Calu3 (cell line): Measurements from ENCODE around the gene ISYNA1. TPM values are rescaled to one million over a fixed set of nuclear protein-coding genes. Genes with fewer than 3 reads are reported as not detected.
A peak's percentile ranks its signal among the peaks of the same experiment; 100 is the strongest.

ENCODE experiments used
- BruUV-seq: library from RNA; stranded (reverse); fragments of 400-500 nt; replicated peaks from 2 replicates; lab custom pipeline; 2021; lab: Mats Ljungman, UMichigan
- CTCF ChIA-PET: fragments of 300-600 bp; sonication (Branson Sonifier 250); formaldehyde crosslinking; loops from one replicate; lab custom pipeline; 2022; ENCODE audit warnings: antibody characterized with exemption; lab: Charles Lee
- DNase-seq: peaks from one replicate; pipeline ENCODE4 v3.0.0; 2022
- H3K27ac Mint-ChIP-seq: one replicate; pipeline ENCODE4 v1.8.0; 2022; ENCODE audit warnings: mixed read lengths; ENCODE audit not compliant: unreplicated experiment
- H3K27me3 Mint-ChIP-seq: one replicate; pipeline ENCODE4 v1.8.0; 2022; ENCODE audit warnings: mixed read lengths; ENCODE audit not compliant: unreplicated experiment
- H3K36me3 Mint-ChIP-seq: one replicate; pipeline ENCODE4 v1.8.0; 2022; ENCODE audit warnings: mild to moderate bottlenecking, moderate library complexity, mixed read lengths; ENCODE audit not compliant: insufficient read depth, unreplicated experiment
- H3K4me1 Mint-ChIP-seq: one replicate; pipeline ENCODE4 v1.8.0; 2022; ENCODE audit warnings: mild to moderate bottlenecking, low read depth, mixed read lengths; ENCODE audit not compliant: unreplicated experiment
- H3K4me3 Mint-ChIP-seq: one replicate; pipeline ENCODE4 v1.8.0; 2022; ENCODE audit warnings: mild to moderate bottlenecking, low read depth, moderate library complexity, mixed read lengths; ENCODE audit not compliant: unreplicated experiment
- H3K9me3 Mint-ChIP-seq: one replicate; pipeline ENCODE4 v1.8.0; 2022; ENCODE audit warnings: low read depth, mixed read lengths; ENCODE audit not compliant: unreplicated experiment
- CTCF ChIP-seq: fragments of 200-600 bp; IDR thresholded peaks from one replicate; pipeline ENCODE4 v1.8.0; 2022; ENCODE audit warnings: antibody characterized with exemption; ENCODE audit not compliant: unreplicated experiment
- intact Hi-C: fragments of 100-400 bp; cut with micrococcal nuclease; formaldehyde crosslinking; loops from one replicate; pipeline ENCODE4 v1.10.0; 2022; ENCODE audit not compliant: unreplicated experiment
- total RNA-seq: library from RNA; stranded (reverse); gene quantifications from 2 replicates; pipeline ENCODE4 v1.2.3, GENCODE V29; 2022

ISYNA1 gene
- total RNA-seq, 1 experiment from 2014 or later: 94.9 TPM

DNA sequence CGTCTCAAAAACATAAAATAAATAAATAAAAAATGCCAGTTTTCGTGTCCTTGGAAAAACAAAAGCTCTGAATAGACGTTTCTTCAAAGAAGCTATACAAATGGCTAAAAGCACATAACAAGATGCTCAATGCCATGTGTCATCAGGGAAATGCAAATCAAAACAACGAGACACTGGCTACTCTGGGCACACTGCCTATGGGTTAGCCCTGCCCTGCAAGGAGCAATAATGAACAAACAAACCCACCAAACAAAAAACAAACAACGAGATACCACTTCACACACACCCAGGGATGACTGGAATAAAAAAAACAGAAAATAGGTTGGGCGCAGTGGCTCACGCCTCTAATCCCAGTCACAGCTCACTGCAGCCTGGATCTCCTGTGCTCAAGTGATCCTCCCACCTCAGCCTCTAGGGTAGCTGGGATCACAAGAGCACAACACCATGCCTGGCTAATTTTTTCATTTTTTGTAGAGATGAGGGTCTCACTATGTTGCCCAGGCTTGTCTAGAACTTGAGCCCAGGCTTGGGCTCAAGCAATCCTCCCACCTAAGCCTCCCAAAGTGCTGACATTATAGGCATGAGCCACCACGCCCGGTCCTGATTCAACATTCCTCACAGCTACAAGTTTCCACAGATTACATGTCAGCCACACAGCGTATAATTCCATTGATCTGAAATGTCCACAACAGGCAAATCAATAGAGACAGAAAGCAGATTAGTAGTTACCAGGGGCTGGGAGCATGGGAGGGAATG lies 15.5 kb upstream of the ISYNA1 start:
- Mint-ChIP-seq H3K27ac (no peak overlapping the region), H3K27me3 (no peaks in the 10 kb centered on the region), H3K36me3 (peaks cover 27% of the 10 kb centered on the region), H3K4me1 (no peaks in the 10 kb centered on the region), H3K4me3 (no peak overlapping the region), H3K9me3 (no peaks in the 10 kb centered on the region)
- CTCF ChIA-PET: interaction anchor here (0.5 kb wide), 1 partner anchor 1692 kb away, joined by 4 read pairs; no protein-coding TSS in a partner anchor
- BruUV-seq: no TSS peak
- DNase-seq: no peak
- no peak for TF ChIP-seq CTCF
- intact Hi-C loops: no loop called here

GRCh38 chr19:18452386-18452785 lies 14.5 kb upstream of the ISYNA1 start:
- H3K36me3 Mint-ChIP-seq: peaks cover 27% of the 10 kb centered on the region
- DNase-seq: no peak
- no peak for TF ChIP-seq CTCF
- no peaks in the 10 kb centered on the region for H3K4me1 Mint-ChIP-seq
- CTCF ChIA-PET: no interaction called here
- no peak overlapping the region for H3K27ac Mint-ChIP-seq
- no TSS peak for BruUV-seq
- intact Hi-C loops: no loop called here
- H3K4me3 Mint-ChIP-seq: no peak overlapping the region
- H3K9me3 Mint-ChIP-seq: no peaks in the 10 kb centered on the region
- no peaks in the 10 kb centered on the region for H3K27me3 Mint-ChIP-seq

DNA sequence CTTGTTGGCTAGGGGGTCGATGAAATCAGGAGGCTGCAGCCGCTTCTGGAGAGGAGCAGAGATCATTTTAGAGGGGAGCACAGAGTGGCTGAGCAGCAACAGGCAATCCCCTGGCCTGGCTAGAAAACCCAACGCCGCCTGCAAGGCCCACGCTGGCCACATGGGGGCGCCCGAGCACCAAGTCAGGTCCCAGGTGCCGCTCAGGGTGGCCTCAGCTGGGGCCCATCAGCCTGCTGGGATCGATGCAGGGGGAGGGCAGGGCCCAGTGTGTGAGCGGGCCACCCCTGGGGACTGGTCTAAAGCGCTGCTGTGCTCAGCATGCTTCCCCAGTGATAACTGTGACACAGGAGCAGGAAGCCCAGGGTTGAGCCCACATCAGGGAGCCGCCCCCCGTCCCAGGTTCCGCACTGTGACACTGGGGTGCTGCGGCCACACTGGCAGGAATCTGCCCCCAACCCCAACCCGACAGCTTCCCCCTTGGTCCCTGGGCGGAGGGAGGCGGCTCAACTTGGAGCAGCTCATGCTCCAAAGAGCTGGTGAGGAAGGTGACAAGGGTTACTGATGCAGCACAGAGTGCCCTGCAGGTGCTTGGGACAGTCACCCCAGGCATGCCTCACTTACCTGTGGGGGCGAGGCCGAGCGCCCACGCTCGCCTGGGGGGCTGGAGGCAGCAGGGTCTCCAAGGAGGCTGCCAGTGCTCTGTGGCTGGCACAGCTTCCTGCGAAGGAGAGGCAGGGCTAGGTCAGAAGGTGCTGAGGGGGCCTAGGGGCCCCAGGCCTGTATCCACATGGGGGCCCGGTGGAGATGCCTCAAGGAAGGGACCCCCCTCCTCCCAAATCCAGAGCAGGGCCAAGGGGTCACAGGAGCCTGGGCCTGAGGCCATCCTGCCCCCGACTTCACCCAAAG lies 13.3 kb upstream of the ISYNA1 start:
- TF ChIP-seq CTCF: peak; percentile 86
- CTCF ChIA-PET: interaction anchor here (0.8 to 2.1 kb wide), 3 partner anchors 11 to 396 kb away, joined by 4 to 11 read pairs (median 4); no protein-coding TSS in a partner anchor
- no TSS peak for BruUV-seq
- intact Hi-C loops: no loop called here
- H3K4me3 Mint-ChIP-seq: no peak overlapping the region
- no peak overlapping the region for H3K27ac Mint-ChIP-seq
- peak; percentile 89 for DNase-seq
- H3K4me1 Mint-ChIP-seq: no peaks in the 10 kb centered on the region
- H3K9me3 Mint-ChIP-seq: no peaks in the 10 kb centered on the region
- peaks cover 30% of the 10 kb centered on the region for H3K36me3 Mint-ChIP-seq
- H3K27me3 Mint-ChIP-seq: no peaks in the 10 kb centered on the region

GRCh38 chr19:18450021-18450930 lies 12.3 kb upstream of the ISYNA1 start:
- no peaks in the 10 kb centered on the region for H3K9me3 Mint-ChIP-seq
- H3K27ac Mint-ChIP-seq: no peak overlapping the region
- peaks cover 24% of the 10 kb centered on the region for H3K36me3 Mint-ChIP-seq
- H3K4me3 Mint-ChIP-seq: no peak overlapping the region
- H3K27me3 Mint-ChIP-seq: no peaks in the 10 kb centered on the region
- no peaks in the 10 kb centered on the region for H3K4me1 Mint-ChIP-seq
- CTCF ChIA-PET: interaction anchor here (1.5 to 2.1 kb wide), 2 partner anchors 12 to 397 kb away, joined by 4 to 11 read pairs; no protein-coding TSS in a partner anchor
- intact Hi-C loops: no loop called here
- no TSS peak for BruUV-seq
- DNase-seq: no peak
- TF ChIP-seq CTCF: no peak
